Measurements from ENCODE around the gene RAP1GDS1.
"Not testable (repeated sequence)": the region's sequence is repeated elsewhere in the genome, so short reads cannot be mapped to it uniquely, and the experiment has no call there.

RAP1GDS1 gene

GRCh38 chr4:98366275-98366674, 105.1 kb downstream of the RAP1GDS1 start:
- Histone ChIP-seq H3K36me3 (ENCODE audit: control insufficient read depth in 4 of 4, insufficient read depth in 4 of 4, low read length in 3 of 4) (peaks cover 4 to 22% (median 7%) of the 10 kb centered on the region in 4 experiments), H3K9me3 (ENCODE audit: control extremely low read depth in 1 of 5, control insufficient read depth in 4 of 5, insufficient read depth in 2 of 5, low read depth in 1 of 5, low read length in 4 of 5) (peaks cover 0 to 33% (median 16%) of the 10 kb centered on the region in 5 experiments), H3K4me1 (ENCODE audit: control extremely low read depth in 1 of 4, control insufficient read depth in 4 of 4, insufficient read depth in 4 of 4, low read length in 3 of 4) (peaks cover 0 to 15% (median 2%) of the 10 kb centered on the region in 4 experiments)
- H3K27ac ChIP-seq (ENCODE audit: insufficient read depth in 1 of 2, low read depth in 1 of 2, low read length in 2 of 2, poor library complexity in 1 of 2, severe bottlenecking in 2 of 2); POLR2A ChIA-PET; H3K27me3 ChIP-seq (replicated peaks in 2 of 5; ENCODE audit: control insufficient read depth in 4 of 5, insufficient read depth in 5 of 5, low read length in 4 of 5); H3K4me3 ChIP-seq (ENCODE audit: control insufficient read depth in 1 of 7, extremely low read depth in 1 of 7, insufficient read depth in 4 of 7, low read depth in 2 of 7, low read length in 6 of 7); DNase-seq; CTCF ChIA-PET: not testable (repeated sequence)
- 100% methylated on average over 1 of the region's 3 CpGs for WGBS (ENCODE audit: insufficient coverage)

GRCh38 chr4:98368000-98368399, 106.8 kb downstream of the RAP1GDS1 start:
- peaks cover 0 to 33% (median 16%) of the 10 kb centered on the region in 5 experiments for H3K9me3 ChIP-seq (ENCODE audit: control extremely low read depth in 1 of 5, control insufficient read depth in 4 of 5, insufficient read depth in 2 of 5, low read depth in 1 of 5, low read length in 4 of 5)
- no CpG with 5 or more reads among the region's 3 CpGs for WGBS (ENCODE audit: insufficient coverage)
- H3K27ac ChIP-seq (ENCODE audit: insufficient read depth in 1 of 2, low read depth in 1 of 2, low read length in 2 of 2, poor library complexity in 1 of 2, severe bottlenecking in 2 of 2); H3K4me3 ChIP-seq (ENCODE audit: control insufficient read depth in 1 of 7, extremely low read depth in 1 of 7, insufficient read depth in 4 of 7, low read depth in 2 of 7, low read length in 6 of 7); H3K27me3 ChIP-seq (replicated peaks in 2 of 5; ENCODE audit: control insufficient read depth in 4 of 5, insufficient read depth in 5 of 5, low read length in 4 of 5); H3K4me1 ChIP-seq (ENCODE audit: control extremely low read depth in 1 of 4, control insufficient read depth in 4 of 4, insufficient read depth in 4 of 4, low read length in 3 of 4); POLR2A ChIA-PET; DNase-seq: not testable (repeated sequence)
- CTCF ChIA-PET = interaction anchor here (1.3 kb wide), 1 partner anchor 12 kb away, joined by 3 read pairs; no protein-coding TSS in a partner anchor
- peaks cover 5 to 22% (median 8%) of the 10 kb centered on the region in 4 experiments for H3K36me3 ChIP-seq (ENCODE audit: control insufficient read depth in 4 of 4, insufficient read depth in 4 of 4, low read length in 3 of 4)

GRCh38 chr4:98369322-98369721, 108.1 kb downstream of the RAP1GDS1 start:
- ChIA-PET CTCF (no interaction called here), POLR2A (no interaction called here)
- Histone ChIP-seq H3K27ac (ENCODE audit: insufficient read depth in 1 of 2, low read depth in 1 of 2, low read length in 2 of 2, poor library complexity in 1 of 2, severe bottlenecking in 2 of 2) (no peak overlapping the region), H3K36me3 (ENCODE audit: control insufficient read depth in 4 of 4, insufficient read depth in 4 of 4, low read length in 3 of 4) (peaks cover 5 to 24% (median 10%) of the 10 kb centered on the region in 4 experiments), H3K27me3 (replicated peaks in 2 of 5; ENCODE audit: control insufficient read depth in 4 of 5, insufficient read depth in 5 of 5, low read length in 4 of 5) (no peaks in the 10 kb centered on the region), H3K4me3 (ENCODE audit: control insufficient read depth in 1 of 7, extremely low read depth in 1 of 7, insufficient read depth in 4 of 7, low read depth in 2 of 7, low read length in 6 of 7) (no peak overlapping the region), H3K9me3 (ENCODE audit: control extremely low read depth in 1 of 5, control insufficient read depth in 4 of 5, insufficient read depth in 2 of 5, low read depth in 1 of 5, low read length in 4 of 5) (peaks cover 0 to 33% (median 16%) of the 10 kb centered on the region in 5 experiments), H3K4me1 (ENCODE audit: control extremely low read depth in 1 of 4, control insufficient read depth in 4 of 4, insufficient read depth in 4 of 4, low read length in 3 of 4) (no peaks in the 10 kb centered on the region)
- no CpG with 5 or more reads among the region's 3 CpGs for WGBS (ENCODE audit: insufficient coverage)
- DNase-seq = no peak

- Histone ChIP-seq H3K4me3 (ENCODE audit: control insufficient read depth in 1 of 7, extremely low read depth in 1 of 7, insufficient read depth in 4 of 7, low read depth in 2 of 7, low read length in 6 of 7) (no peak overlapping the region), H3K4me1 (ENCODE audit: control extremely low read depth in 1 of 4, control insufficient read depth in 4 of 4, insufficient read depth in 4 of 4, low read length in 3 of 4) (no peaks in the 10 kb centered on the region), H3K9me3 (ENCODE audit: control extremely low read depth in 1 of 5, control insufficient read depth in 4 of 5, insufficient read depth in 2 of 5, low read depth in 1 of 5, low read length in 4 of 5) (no peaks in the 10 kb centered on the region), H3K27me3 (replicated peaks in 2 of 5; ENCODE audit: control insufficient read depth in 4 of 5, insufficient read depth in 5 of 5, low read length in 4 of 5) (no peaks in the 10 kb centered on the region), H3K36me3 (ENCODE audit: control insufficient read depth in 4 of 4, insufficient read depth in 4 of 4, low read length in 3 of 4) (peaks cover 0 to 6% (median 2%) of the 10 kb centered on the region in 4 experiments), H3K27ac (ENCODE audit: insufficient read depth in 1 of 2, low read depth in 1 of 2, low read length in 2 of 2, poor library complexity in 1 of 2, severe bottlenecking in 2 of 2) (no peak overlapping the region)
- no peak for DNase-seq
- POLR2A ChIA-PET = no interaction called here
- CTCF ChIA-PET = no interaction called here
- 93% methylated on average over 3 of the region's 5 CpGs for WGBS (ENCODE audit: insufficient coverage)
Observed at GRCh38 chr4:98374643-98375042, 113.5 kb downstream of the RAP1GDS1 start.

- CTCF ChIA-PET = no interaction called here
- 86% methylated on average over 1 of the region's 1 CpG for WGBS (ENCODE audit: insufficient coverage)
Observed at GRCh38 chr4:98377559-98377958, 116.4 kb downstream of the RAP1GDS1 start.

GRCh38 chr4:98381306-98381705, 120.1 kb downstream of the RAP1GDS1 start:
- POLR2A ChIA-PET = no interaction called here
- CTCF ChIA-PET = interaction anchor here (0.7 kb wide), 1 partner anchor 24 kb away, joined by 3 read pairs; no protein-coding TSS in a partner anchor
- Histone ChIP-seq H3K9me3 (ENCODE audit: control extremely low read depth in 1 of 5, control insufficient read depth in 4 of 5, insufficient read depth in 2 of 5, low read depth in 1 of 5, low read length in 4 of 5) (no peaks in the 10 kb centered on the region), H3K4me1 (ENCODE audit: control extremely low read depth in 1 of 4, control insufficient read depth in 4 of 4, insufficient read depth in 4 of 4, low read length in 3 of 4) (no peaks in the 10 kb centered on the region), H3K27me3 (replicated peaks in 2 of 5; ENCODE audit: control insufficient read depth in 4 of 5, insufficient read depth in 5 of 5, low read length in 4 of 5) (no peaks in the 10 kb centered on the region), H3K36me3 (ENCODE audit: control insufficient read depth in 4 of 4, insufficient read depth in 4 of 4, low read length in 3 of 4) (no peaks in the 10 kb centered on the region), H3K27ac (ENCODE audit: insufficient read depth in 1 of 2, low read depth in 1 of 2, low read length in 2 of 2, poor library complexity in 1 of 2, severe bottlenecking in 2 of 2) (no peak overlapping the region), H3K4me3 (ENCODE audit: control insufficient read depth in 1 of 7, extremely low read depth in 1 of 7, insufficient read depth in 4 of 7, low read depth in 2 of 7, low read length in 6 of 7) (no peak overlapping the region)
- DNase-seq = no peak
- no CpG with 5 or more reads among the region's 2 CpGs for WGBS (ENCODE audit: insufficient coverage)

More at GRCh38 chr4:98377559-98377958, 116.4 kb downstream of the RAP1GDS1 start:
- POLR2A ChIA-PET = no interaction called here
- Histone ChIP-seq H3K27ac (ENCODE audit: insufficient read depth in 1 of 2, low read depth in 1 of 2, low read length in 2 of 2, poor library complexity in 1 of 2, severe bottlenecking in 2 of 2) (no peak overlapping the region), H3K4me1 (ENCODE audit: control extremely low read depth in 1 of 4, control insufficient read depth in 4 of 4, insufficient read depth in 4 of 4, low read length in 3 of 4) (no peaks in the 10 kb centered on the region), H3K9me3 (ENCODE audit: control extremely low read depth in 1 of 5, control insufficient read depth in 4 of 5, insufficient read depth in 2 of 5, low read depth in 1 of 5, low read length in 4 of 5) (no peaks in the 10 kb centered on the region), H3K4me3 (ENCODE audit: control insufficient read depth in 1 of 7, extremely low read depth in 1 of 7, insufficient read depth in 4 of 7, low read depth in 2 of 7, low read length in 6 of 7) (no peak overlapping the region), H3K27me3 (replicated peaks in 2 of 5; ENCODE audit: control insufficient read depth in 4 of 5, insufficient read depth in 5 of 5, low read length in 4 of 5) (no peaks in the 10 kb centered on the region), H3K36me3 (ENCODE audit: control insufficient read depth in 4 of 4, insufficient read depth in 4 of 4, low read length in 3 of 4) (peaks cover 0 to 6% (median 1%) of the 10 kb centered on the region in 4 experiments)
- no peak for DNase-seq

- no CpG with 5 or more reads among the region's 3 CpGs for WGBS (ENCODE audit: insufficient coverage)
- no peaks in the 10 kb centered on the region for H3K27me3 ChIP-seq (replicated peaks in 2 of 5; ENCODE audit: control insufficient read depth in 4 of 5, insufficient read depth in 5 of 5, low read length in 4 of 5)
- H3K4me3 ChIP-seq (ENCODE audit: control insufficient read depth in 1 of 7, extremely low read depth in 1 of 7, insufficient read depth in 4 of 7, low read depth in 2 of 7, low read length in 6 of 7) = no peak overlapping the region
- ChIA-PET CTCF (interaction anchor here (0.9 to 1.6 kb wide), 2 partner anchors 11 to 19 kb away, joined by 3 to 5 read pairs; no protein-coding TSS in a partner anchor), POLR2A (no interaction called here)
- H3K4me1 ChIP-seq (ENCODE audit: control extremely low read depth in 1 of 4, control insufficient read depth in 4 of 4, insufficient read depth in 4 of 4, low read length in 3 of 4) = no peaks in the 10 kb centered on the region
- H3K9me3 ChIP-seq (ENCODE audit: control extremely low read depth in 1 of 5, control insufficient read depth in 4 of 5, insufficient read depth in 2 of 5, low read depth in 1 of 5, low read length in 4 of 5) = no peaks in the 10 kb centered on the region
- no peaks in the 10 kb centered on the region for H3K36me3 ChIP-seq (ENCODE audit: control insufficient read depth in 4 of 4, insufficient read depth in 4 of 4, low read length in 3 of 4)
- no peak overlapping the region for H3K27ac ChIP-seq (ENCODE audit: insufficient read depth in 1 of 2, low read depth in 1 of 2, low read length in 2 of 2, poor library complexity in 1 of 2, severe bottlenecking in 2 of 2)
- DNase-seq = no peak
Observed at GRCh38 chr4:98383431-98384106, 122.4 kb downstream of the RAP1GDS1 start.
